H1 (cell line): ENCODE measurements around the gene CHST8. TPM values are rescaled to one million over a fixed set of nuclear protein-coding genes. Genes with fewer than 3 reads are reported as not detected.

Experiments used
- ATF3 ChIP-seq: IDR thresholded peaks from 2 replicates; pipeline ENCODE4 v1.6.1; 2011; ENCODE audit warnings: low read depth, mild to moderate bottlenecking, low read length; ENCODE audit not compliant: insufficient read depth
- CBX8 ChIP-seq: fragments of 300-800, 300-1000 bp; sonication (generic); IDR thresholded peaks from 2 replicates; pipeline ENCODE4 v1.7.1; 2016; ENCODE audit warnings: low read depth, low read length, borderline replicate concordance
- EZH2 ChIP-seq: fragments of 200-600 bp; sonication (generic); IDR thresholded peaks from 2 replicates; pipeline ENCODE4 v1.7.1; 2012; ENCODE audit warnings: low read depth, mild to moderate bottlenecking, moderate library complexity, low read length, inconsistent platforms; ENCODE audit not compliant: severe bottlenecking
- KDM4A ChIP-seq: IDR thresholded peaks from one replicate; pipeline ENCODE4 v1.7.1; 2012; ENCODE audit warnings: low read depth, mild to moderate bottlenecking, moderate library complexity, low read length, inconsistent platforms; ENCODE audit not compliant: severe bottlenecking
- TCF12 ChIP-seq: IDR thresholded peaks from 2 replicates; pipeline ENCODE4 v1.6.1; 2011; ENCODE audit warnings: low read depth, mild to moderate bottlenecking, low read length
- TEAD4 ChIP-seq: IDR thresholded peaks from 2 replicates; pipeline ENCODE4 v1.6.1; 2012; ENCODE audit warnings: low read depth, low read length, inconsistent platforms, mixed read lengths
- polyA plus RNA-seq, 7 experiments: library from polyadenylated mRNA; depleted of rRNA in 3 of 7; stranded (reverse) in 5 of 7; unstranded in 2 of 7; fragments of >200 nt in 5 of 7; fragments of 200-250 nt in 2 of 7; gene quantifications; 1 replicate in 5 of 7; 2 replicates in 1 of 7; 4 replicates in 1 of 7; pipeline versions ENCODE4 v1.2.1 to v1.2.3, GENCODE V29; 2011 to 2013; ENCODE audit warnings: missing spikeins in 2 of 7, mixed read lengths in 2 of 7
- total RNA-seq: library from RNA; stranded (reverse); fragmentation: NEBNext Ultra II Directional; extraction: Animal tissue kit (Norgen Biotek cat#: 25700); gene quantifications from 2 replicates; pipeline ENCODE4 v1.2.1, GENCODE V29; 2021

CHST8 gene
- total and polyA plus RNA-seq, 2 of the 8 experiments (the other 6 are each of a cell fraction or from before 2014, with no cell fraction given), result 10.8 to 28.2 TPM

GRCh38 chr19:33622809-33623511, 1.2 kb downstream of the CHST8 start (continued):
- peak; percentile 76 for TF ChIP-seq EZH2
- TF ChIP-seq TCF12, result no peak
- no peak for TF ChIP-seq ATF3
- no peak for TF ChIP-seq TEAD4
- no peak for TF ChIP-seq CBX8
- peak; percentile 35 for TF ChIP-seq KDM4A
